Fibroblast of lung (primary cell): Measurements from ENCODE around the gene IPO11.

Experiments
- CTCF ChIP-seq, 2 donors: IDR thresholded peaks in 1 of 2; conservative IDR thresholded peaks in 1 of 2; 1 replicate in 1 of 2; 2 replicates in 1 of 2; pipeline ENCODE4 v1.5.1; 2011 to 2012; ENCODE audit warnings: low read length in 2 of 2, control low read depth in 1 of 2, inconsistent platforms in 1 of 2, low read depth in 1 of 2, mild to moderate bottlenecking in 1 of 2
- EZH2 ChIP-seq: IDR thresholded peaks from 2 replicates; pipeline ENCODE4 v1.5.1; 2012; ENCODE audit warnings: low read length, control low read depth, mild to moderate bottlenecking; ENCODE audit errors: missing control alignments

- TF ChIP-seq CTCF (conservative IDR thresholded peaks at IDR 0.05 in 1 of 2, IDR thresholded peaks at IDR 0.05 in 1 of 2; ENCODE audit: low read depth in 1 of 2, low read length in 2 of 2) = no peak
- no peak for TF ChIP-seq EZH2
Measured at GRCh38 chr5:62369039-62369438, 43.5 kb upstream of the IPO11 start.
